Colonic mucosa (tissue), 4 donors: ENCODE data around the gene FOXQ1. TPM values are rescaled to one million over a fixed set of nuclear protein-coding genes. Genes with fewer than 3 reads are reported as not detected.

Experiments used
- DNase-seq: peaks from one replicate; pipeline ENCODE4 v3.0.0-alpha.2; 2020
- H3K27ac ChIP-seq: fragments of 200-600 bp; one replicate; pipeline ENCODE4 v1.8.0; 2021
- H3K27me3 ChIP-seq: fragments of 200-600 bp; one replicate; pipeline ENCODE4 v1.8.0; 2021
- H3K36me3 ChIP-seq: fragments of 200-600 bp; one replicate; pipeline ENCODE4 v1.8.0; 2021
- H3K4me1 ChIP-seq: fragments of 200-600 bp; one replicate; pipeline ENCODE4 v1.8.0; 2021; ENCODE audit warnings: mild to moderate bottlenecking
- H3K4me3 ChIP-seq: fragments of 200-600 bp; one replicate; pipeline ENCODE4 v1.8.0; 2021
- H3K9ac ChIP-seq, 2 donors: one replicate each; pipeline ENCODE4 v1.7.0; 2013; ENCODE audit warnings: control low read depth in 2 of 2, low read depth in 2 of 2, low read length in 2 of 2
- H3K9me3 ChIP-seq: fragments of 200-600 bp; one replicate; pipeline ENCODE4 v1.8.0; 2021
- intact Hi-C: fragments of 100-400 bp; cut with DNase I; formaldehyde crosslinking; loops from one replicate; pipeline ENCODE4 v1.14.1; 2022
- total RNA-seq, 2 donors: library from RNA; stranded (reverse); fragmentation: NEBNext Ultra II Directional in 1 of 2; extraction: Animal tissue kit (Norgen Biotek cat#: 25700) in 1 of 2; gene quantifications; one replicate each; pipeline ENCODE4 v1.2.1, GENCODE V29; 2021
- TF ChIP-seq, protein P1 (sequence below): fragments of 200-600 bp; IDR thresholded peaks from one replicate; pipeline ENCODE4 v1.8.0; 2022; ENCODE audit warnings: antibody characterized with exemption, mild to moderate bottlenecking
- donor health status: healthy.
- donor health status: DM: no; HTN: no; CAD: no.
- donor health status: DM: no; HTN: no; CAD: no.

Gene FOXQ1
- total RNA-seq, 2 donors from 2014 or later: 0.42 to 0.82 TPM

GRCh38 chr6:1266686-1267056, 45.2 kb upstream of the FOXQ1 start:
- Histone ChIP-seq H3K27me3 (no peaks in the 10 kb centered on the region), H3K27ac (no peak overlapping the region), H3K4me1 (no peaks in the 10 kb centered on the region), H3K9me3 (no peaks in the 10 kb centered on the region), H3K36me3 (no peaks in the 10 kb centered on the region), H3K9ac (no peak overlapping the region), H3K4me3 (no peak overlapping the region)
- intact Hi-C loops: no loop called here
- TF ChIP-seq, protein P1, sequence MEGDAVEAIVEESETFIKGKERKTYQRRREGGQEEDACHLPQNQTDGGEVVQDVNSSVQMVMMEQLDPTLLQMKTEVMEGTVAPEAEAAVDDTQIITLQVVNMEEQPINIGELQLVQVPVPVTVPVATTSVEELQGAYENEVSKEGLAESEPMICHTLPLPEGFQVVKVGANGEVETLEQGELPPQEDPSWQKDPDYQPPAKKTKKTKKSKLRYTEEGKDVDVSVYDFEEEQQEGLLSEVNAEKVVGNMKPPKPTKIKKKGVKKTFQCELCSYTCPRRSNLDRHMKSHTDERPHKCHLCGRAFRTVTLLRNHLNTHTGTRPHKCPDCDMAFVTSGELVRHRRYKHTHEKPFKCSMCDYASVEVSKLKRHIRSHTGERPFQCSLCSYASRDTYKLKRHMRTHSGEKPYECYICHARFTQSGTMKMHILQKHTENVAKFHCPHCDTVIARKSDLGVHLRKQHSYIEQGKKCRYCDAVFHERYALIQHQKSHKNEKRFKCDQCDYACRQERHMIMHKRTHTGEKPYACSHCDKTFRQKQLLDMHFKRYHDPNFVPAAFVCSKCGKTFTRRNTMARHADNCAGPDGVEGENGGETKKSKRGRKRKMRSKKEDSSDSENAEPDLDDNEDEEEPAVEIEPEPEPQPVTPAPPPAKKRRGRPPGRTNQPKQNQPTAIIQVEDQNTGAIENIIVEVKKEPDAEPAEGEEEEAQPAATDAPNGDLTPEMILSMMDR: no peak
- DNase-seq: no peak

GRCh38 chr6:1267057-1267732, 44.7 kb upstream of the FOXQ1 start:
- no peak for DNase-seq
- H3K36me3 ChIP-seq: no peaks in the 10 kb centered on the region
- no peaks in the 10 kb centered on the region for H3K9me3 ChIP-seq
- no peak overlapping the region for H3K27ac ChIP-seq
- TF ChIP-seq, protein P1: no peak
- no peak overlapping the region for H3K9ac ChIP-seq
- no peak overlapping the region for H3K4me3 ChIP-seq
- intact Hi-C loops: no loop called here
- no peaks in the 10 kb centered on the region for H3K4me1 ChIP-seq
- H3K27me3 ChIP-seq: no peaks in the 10 kb centered on the region

GRCh38 chr6:1267790-1268762, 43.8 kb upstream of the FOXQ1 start:
- TF ChIP-seq, protein P1: no peak
- intact Hi-C loops: no loop called here
- H3K9me3 ChIP-seq: no peaks in the 10 kb centered on the region
- no peak overlapping the region for H3K9ac ChIP-seq
- no peaks in the 10 kb centered on the region for H3K36me3 ChIP-seq
- no peak overlapping the region for H3K27ac ChIP-seq
- no peaks in the 10 kb centered on the region for H3K4me1 ChIP-seq
- no peak overlapping the region for H3K4me3 ChIP-seq
- H3K27me3 ChIP-seq: no peaks in the 10 kb centered on the region
- no peak for DNase-seq

GRCh38 chr6:1271071-1271763, 40.7 kb upstream of the FOXQ1 start:
- intact Hi-C loops: no loop called here
- Histone ChIP-seq H3K9ac (no peak overlapping the region), H3K27me3 (no peaks in the 10 kb centered on the region), H3K4me1 (no peaks in the 10 kb centered on the region), H3K4me3 (no peak overlapping the region), H3K9me3 (no peaks in the 10 kb centered on the region), H3K36me3 (no peaks in the 10 kb centered on the region), H3K27ac (no peak overlapping the region)
- TF ChIP-seq, protein P1: no peak
- no peak for DNase-seq

DNA sequence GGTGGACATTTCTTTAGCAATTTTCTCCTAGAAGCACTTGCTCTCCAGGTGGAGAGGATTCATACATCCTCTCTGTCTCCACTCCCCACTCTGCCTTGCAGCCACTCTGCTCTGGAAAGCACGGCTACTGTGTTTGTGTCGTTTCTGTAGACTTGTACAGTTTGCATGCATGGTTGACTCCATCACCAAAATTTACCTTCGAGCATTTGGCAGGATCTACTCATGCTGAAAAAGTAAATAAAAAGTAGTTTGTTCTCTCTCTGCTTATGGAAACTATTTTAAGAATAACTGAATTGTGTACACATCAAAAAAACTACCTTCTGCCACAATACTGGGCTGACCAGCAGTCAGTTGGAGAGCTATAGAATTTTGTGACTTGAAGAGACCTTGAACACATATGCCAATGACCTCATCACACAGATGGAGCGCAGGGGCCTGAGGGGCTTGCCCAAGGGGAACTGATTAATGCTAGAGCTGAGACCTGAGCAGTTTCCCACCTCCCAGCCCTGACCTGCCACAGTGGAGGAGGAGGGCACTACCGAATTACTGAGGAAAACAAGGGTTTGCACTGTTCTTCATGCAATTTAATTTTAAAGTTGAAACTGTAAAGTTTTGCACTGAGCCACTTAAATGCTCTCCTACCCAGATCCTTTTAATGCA, 33.7 kb upstream of the FOXQ1 start:
- no peak overlapping the region for H3K27ac ChIP-seq
- no peaks in the 10 kb centered on the region for H3K9me3 ChIP-seq
- intact Hi-C loops: no loop called here
- DNase-seq: no peak
- H3K9ac ChIP-seq: no peak overlapping the region
- TF ChIP-seq, protein P1: no peak
- H3K4me3 ChIP-seq: no peak overlapping the region
- peaks cover 4% of the 10 kb centered on the region for H3K27me3 ChIP-seq
- H3K36me3 ChIP-seq: no peaks in the 10 kb centered on the region
- H3K4me1 ChIP-seq: no peaks in the 10 kb centered on the region
